ENCODE results near the gene CDKN2B. TPM values are rescaled to one million over a fixed set of nuclear protein-coding genes. Genes with fewer than 3 reads are reported as not detected.

Gene CDKN2B
- total RNA-seq, 4 donors from 2014 or later, result 36.8 to 430 (median 265) TPM

- no peaks in the 10 kb centered on the region for H3K9me3 ChIP-seq
- no peaks in the 10 kb centered on the region for H3K27me3 ChIP-seq
- WGBS, 2 donors (ENCODE audit: low coverage in 1 of 2), result 96 to 100% methylated on average over 2 to 3 of the region's 3 CpGs
- in situ Hi-C loops (cut with MboI; ENCODE audit: low pct_ligation_motif_present in 1 of 4, low pct_unique_long_range_greater_than_20kb in 1 of 4, low sequenced_read_pairs in 3 of 4), result no loop called here
- no peaks in the 10 kb centered on the region for H3K36me3 ChIP-seq
- H3K27ac ChIP-seq, result no peak overlapping the region
- H3K4me3 ChIP-seq, result no peak overlapping the region
- no peak for TF ChIP-seq POLR2A (IDR thresholded peaks at IDR 0.05)
- TF ChIP-seq, protein P1, sequence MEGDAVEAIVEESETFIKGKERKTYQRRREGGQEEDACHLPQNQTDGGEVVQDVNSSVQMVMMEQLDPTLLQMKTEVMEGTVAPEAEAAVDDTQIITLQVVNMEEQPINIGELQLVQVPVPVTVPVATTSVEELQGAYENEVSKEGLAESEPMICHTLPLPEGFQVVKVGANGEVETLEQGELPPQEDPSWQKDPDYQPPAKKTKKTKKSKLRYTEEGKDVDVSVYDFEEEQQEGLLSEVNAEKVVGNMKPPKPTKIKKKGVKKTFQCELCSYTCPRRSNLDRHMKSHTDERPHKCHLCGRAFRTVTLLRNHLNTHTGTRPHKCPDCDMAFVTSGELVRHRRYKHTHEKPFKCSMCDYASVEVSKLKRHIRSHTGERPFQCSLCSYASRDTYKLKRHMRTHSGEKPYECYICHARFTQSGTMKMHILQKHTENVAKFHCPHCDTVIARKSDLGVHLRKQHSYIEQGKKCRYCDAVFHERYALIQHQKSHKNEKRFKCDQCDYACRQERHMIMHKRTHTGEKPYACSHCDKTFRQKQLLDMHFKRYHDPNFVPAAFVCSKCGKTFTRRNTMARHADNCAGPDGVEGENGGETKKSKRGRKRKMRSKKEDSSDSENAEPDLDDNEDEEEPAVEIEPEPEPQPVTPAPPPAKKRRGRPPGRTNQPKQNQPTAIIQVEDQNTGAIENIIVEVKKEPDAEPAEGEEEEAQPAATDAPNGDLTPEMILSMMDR (IDR thresholded peaks at IDR 0.05), result no peak
- no peak for DNase-seq
- intact Hi-C loops (cut with DNase I; ENCODE audit: low total_unique reads), result no loop called here
- no peaks in the 10 kb centered on the region for H3K4me1 ChIP-seq
These were observed 45.0 kb upstream of the CDKN2B start for GRCh38 chr9:22054076-22054475.

DNA sequence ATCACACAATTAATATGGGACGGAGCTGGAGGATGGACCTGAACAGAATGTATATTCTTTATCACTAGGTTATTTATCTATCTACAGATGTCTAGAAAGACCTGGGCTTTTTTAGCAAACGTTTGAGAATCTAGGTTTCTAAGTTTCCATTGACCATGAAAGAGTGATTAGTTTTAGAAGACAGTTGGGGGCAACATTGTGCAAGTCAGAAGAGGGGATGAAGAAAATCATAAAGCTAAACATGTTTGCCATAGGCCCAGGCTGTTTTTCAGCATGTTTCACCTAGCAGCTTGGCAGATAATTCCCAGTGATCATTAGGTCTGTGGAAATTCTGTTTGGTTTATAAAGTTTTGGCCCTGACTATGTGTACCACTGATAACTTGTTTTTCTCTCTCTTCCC is 44.1 kb upstream of the CDKN2B start:
- H3K27me3 ChIP-seq, result no peaks in the 10 kb centered on the region
- in situ Hi-C loops (cut with MboI; ENCODE audit: low pct_ligation_motif_present in 1 of 4, low pct_unique_long_range_greater_than_20kb in 1 of 4, low sequenced_read_pairs in 3 of 4) (no loop called here), intact Hi-C loops (cut with DNase I; ENCODE audit: low total_unique reads) (no loop called here)
- no peaks in the 10 kb centered on the region for H3K36me3 ChIP-seq
- WGBS, 2 donors (ENCODE audit: low coverage in 1 of 2), result 62 to 72% methylated on average over 2 of the region's 2 CpGs
- TF ChIP-seq POLR2AphosphoS5 (IDR thresholded peaks at IDR 0.05) (no peak), EP300 (IDR thresholded peaks at IDR 0.05; ENCODE audit: low read depth) (no peak), POLR2A (IDR thresholded peaks at IDR 0.05) (no peak)
- TF ChIP-seq, protein P1 (IDR thresholded peaks at IDR 0.05), result no peak
- H3K4me1 ChIP-seq, result no peaks in the 10 kb centered on the region
- no peak overlapping the region for H3K4me3 ChIP-seq
- H3K9me3 ChIP-seq, result no peaks in the 10 kb centered on the region
- no peak overlapping the region for H3K27ac ChIP-seq
- no peak for DNase-seq

DNA sequence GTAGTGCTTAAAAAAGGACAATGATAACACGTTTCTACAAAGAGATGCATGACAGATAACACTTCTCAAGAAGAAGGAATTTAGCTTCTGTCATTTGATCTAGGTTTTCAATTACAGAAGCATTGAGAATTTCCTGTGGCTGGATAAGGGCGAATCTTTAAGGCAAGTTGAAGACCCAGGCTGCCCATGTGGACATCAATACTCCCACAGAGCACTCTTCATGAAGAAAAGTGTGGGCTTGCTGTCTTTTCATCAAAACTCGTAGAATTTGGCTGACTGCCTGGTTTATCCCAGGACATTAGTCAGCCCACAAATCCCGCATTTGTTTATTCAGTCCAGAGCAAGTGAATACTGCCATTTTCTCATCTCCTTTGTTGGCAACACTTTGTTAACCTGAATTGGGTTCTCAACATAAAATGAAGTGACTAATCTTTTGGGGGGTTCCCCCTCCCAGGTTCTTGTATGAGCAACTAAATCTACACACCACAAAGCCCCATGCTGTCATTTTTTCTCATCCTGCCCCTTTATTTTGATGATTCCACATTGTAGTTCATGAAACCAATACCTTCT is 43.4 kb upstream of the CDKN2B start:
- intact Hi-C loops (cut with DNase I; ENCODE audit: low total_unique reads), result no loop called here
- in situ Hi-C loops (cut with MboI; ENCODE audit: low pct_ligation_motif_present in 1 of 4, low pct_unique_long_range_greater_than_20kb in 1 of 4, low sequenced_read_pairs in 3 of 4), result no loop called here
- Histone ChIP-seq H3K4me1 (no peaks in the 10 kb centered on the region), H3K27me3 (no peaks in the 10 kb centered on the region), H3K36me3 (no peaks in the 10 kb centered on the region), H3K4me3 (no peak overlapping the region), H3K27ac (no peak overlapping the region), H3K9me3 (no peaks in the 10 kb centered on the region)
- DNase-seq, result no peak
- no peak for TF ChIP-seq POLR2A (IDR thresholded peaks at IDR 0.05)
- TF ChIP-seq EP300 (IDR thresholded peaks at IDR 0.05; ENCODE audit: low read depth), result no peak
- WGBS, 2 donors (ENCODE audit: low coverage in 1 of 2), result 47 to 49% methylated on average over 4 of the region's 4 CpGs

DNA sequence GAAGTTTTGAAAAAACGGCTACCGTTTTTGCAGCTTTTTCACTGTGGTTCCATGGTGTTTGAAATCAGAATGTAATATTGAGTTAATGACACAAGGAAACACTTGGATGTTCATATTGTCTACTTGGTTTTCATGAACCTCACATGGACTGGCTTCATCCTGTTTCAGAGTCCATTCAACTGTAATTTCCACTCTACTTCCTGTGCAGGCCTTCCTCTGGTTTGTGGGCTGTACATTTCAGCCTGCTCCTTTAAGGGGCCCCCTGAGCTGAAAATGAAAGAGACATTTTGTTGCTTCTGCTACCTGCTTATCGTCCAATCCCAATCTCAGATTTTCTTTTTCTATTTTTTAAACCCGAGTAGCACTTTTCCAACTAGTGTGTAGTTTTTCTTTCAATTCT is 41.8 kb upstream of the CDKN2B start:
- WGBS, 2 donors (ENCODE audit: low coverage in 1 of 2), result 63 to 72% methylated on average over 2 to 4 of the region's 4 CpGs
- Histone ChIP-seq H3K4me3 (no peak overlapping the region), H3K9me3 (no peaks in the 10 kb centered on the region), H3K36me3 (no peaks in the 10 kb centered on the region), H3K4me1 (peaks cover 0 to under 1% (median 0%) of the 10 kb centered on the region in 4 donors), H3K27me3 (no peaks in the 10 kb centered on the region), H3K27ac (no peak overlapping the region)
- in situ Hi-C loops (cut with MboI; ENCODE audit: low pct_ligation_motif_present in 1 of 4, low pct_unique_long_range_greater_than_20kb in 1 of 4, low sequenced_read_pairs in 3 of 4), result no loop called here
- intact Hi-C loops (cut with DNase I; ENCODE audit: low total_unique reads), result no loop called here
- no peak for DNase-seq
- TF ChIP-seq, protein P1 (IDR thresholded peaks at IDR 0.05), result no peak
- TF ChIP-seq POLR2AphosphoS5 (IDR thresholded peaks at IDR 0.05), result no peak
- TF ChIP-seq POLR2A (IDR thresholded peaks at IDR 0.05), result no peak
- TF ChIP-seq EP300 (IDR thresholded peaks at IDR 0.05; ENCODE audit: low read depth), result no peak

DNA sequence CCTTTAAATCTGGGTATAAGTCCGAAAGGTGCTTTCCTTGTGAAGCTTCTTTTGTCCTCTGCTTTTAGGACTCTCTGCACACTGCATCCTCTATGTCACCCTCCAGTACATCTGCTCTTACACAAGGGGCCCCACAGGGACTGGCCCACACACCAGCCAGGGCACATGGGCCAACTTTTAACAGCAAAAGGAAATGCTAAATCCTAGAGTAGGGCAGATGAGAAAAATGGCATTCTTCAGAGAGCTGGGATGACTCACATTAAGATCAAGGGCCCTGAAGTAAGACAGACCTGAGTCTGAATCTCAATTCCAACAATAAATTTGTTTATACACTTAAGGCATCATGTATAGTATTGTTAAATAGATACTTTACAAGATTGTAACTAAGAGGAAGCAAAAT is 40.3 kb upstream of the CDKN2B start:
- WGBS, 2 donors (ENCODE audit: low coverage in 1 of 2), result 100% methylated on average over 1 of the region's 1 CpG
- intact Hi-C loops (cut with DNase I; ENCODE audit: low total_unique reads) (no loop called here), in situ Hi-C loops (cut with MboI; ENCODE audit: low pct_ligation_motif_present in 1 of 4, low pct_unique_long_range_greater_than_20kb in 1 of 4, low sequenced_read_pairs in 3 of 4) (loop anchor here in 1 of 4 donors (25.0 kb wide), 1 partner anchor 413 kb away; no protein-coding TSS in a partner anchor)
- Histone ChIP-seq H3K4me1 (peaks cover 0 to 8% (median 0%) of the 10 kb centered on the region in 4 donors), H3K27me3 (no peaks in the 10 kb centered on the region), H3K9me3 (no peaks in the 10 kb centered on the region), H3K27ac (no peak overlapping the region), H3K36me3 (no peaks in the 10 kb centered on the region), H3K4me3 (no peak overlapping the region)
- TF ChIP-seq EP300 (IDR thresholded peaks at IDR 0.05; ENCODE audit: low read depth) (no peak), POLR2AphosphoS5 (IDR thresholded peaks at IDR 0.05) (no peak), POLR2A (IDR thresholded peaks at IDR 0.05) (no peak)
- TF ChIP-seq, protein P1 (IDR thresholded peaks at IDR 0.05), result no peak
- DNase-seq, result no peak

Data from transverse colon (tissue), 4 donors.